Mononuclear cell (primary cell): Measurements from ENCODE around the gene ACSS1. TPM values are rescaled to one million over a fixed set of nuclear protein-coding genes. Genes with fewer than 3 reads are reported as not detected.

Experiments used
- H3K27me3 ChIP-seq: 2 replicates; pipeline ENCODE4 v1.6.0; 2011; ENCODE audit warnings: low read length, control low read depth; ENCODE audit not compliant: insufficient read depth
- H3K4me1 ChIP-seq: 2 replicates; pipeline ENCODE4 v1.5.1; 2011; ENCODE audit warnings: mild to moderate bottlenecking, low read length, control low read depth; ENCODE audit not compliant: insufficient read depth
- H3K4me3 ChIP-seq: 2 replicates; pipeline ENCODE4 v1.5.1; 2011; ENCODE audit warnings: mild to moderate bottlenecking, low read length, moderate library complexity
- H3K9me3 ChIP-seq: 2 replicates; pipeline ENCODE4 v1.5.1; 2011; ENCODE audit warnings: low read depth, mild to moderate bottlenecking, control low read depth, low read length
- total RNA-seq: library from RNA; depleted of rRNA; stranded (reverse); fragments of >200 nt; gene quantifications from one replicate; pipeline ENCODE4 v1.2.3, GENCODE V29; 2012

Gene ACSS1
- total RNA-seq, 1 donor: 8.0 TPM

DNA sequence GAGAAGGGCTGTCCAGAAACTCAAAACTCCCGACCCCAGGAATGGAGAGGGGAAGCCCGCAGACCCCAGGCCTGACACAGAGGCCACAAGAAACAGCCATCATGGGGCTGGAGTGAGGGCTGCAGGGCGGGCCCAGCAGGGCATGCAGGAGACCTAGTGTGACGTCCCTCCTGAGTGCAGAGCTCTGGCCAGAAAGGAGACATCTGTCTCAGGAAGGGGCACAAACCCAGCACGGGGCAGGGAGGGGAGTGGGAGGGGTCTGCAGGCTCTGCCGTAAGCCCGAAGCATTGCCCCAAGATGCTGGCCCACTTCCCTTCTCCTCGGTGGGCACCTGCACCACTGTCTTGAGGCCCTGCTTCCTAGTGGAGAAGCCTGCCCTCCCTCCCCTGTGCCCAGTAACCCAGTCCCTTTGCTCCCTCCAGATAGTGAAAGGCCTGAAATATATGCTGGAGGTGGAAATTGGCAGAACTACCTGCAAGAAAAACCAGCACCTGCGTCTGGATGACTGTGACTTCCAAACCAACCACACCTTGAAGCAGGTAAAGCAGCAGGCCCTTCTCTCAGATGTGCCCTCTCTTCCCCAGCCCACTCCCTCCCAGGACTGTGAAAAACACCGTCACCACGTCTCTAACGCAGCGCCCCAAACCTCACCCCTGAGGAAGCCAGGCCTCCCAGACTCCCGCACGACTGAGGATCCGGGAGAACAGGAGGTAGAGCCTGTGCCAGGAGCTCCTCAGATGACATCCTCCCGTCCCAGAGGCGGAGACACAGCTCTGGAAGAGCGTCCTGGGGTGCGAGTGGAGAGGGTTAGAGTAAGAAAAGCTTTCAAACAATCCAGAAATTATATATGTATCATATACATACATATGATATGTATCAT lies 99.2 kb downstream of the ACSS1 start:
- H3K4me1 ChIP-seq: peaks cover 67% of the 10 kb centered on the region

GRCh38 chr20:24957326-24958016 lies 100.5 kb downstream of the ACSS1 start:
- peaks cover 66% of the 10 kb centered on the region for H3K4me1 ChIP-seq
- H3K4me3 ChIP-seq: no peak overlapping the region
- no peaks in the 10 kb centered on the region for H3K27me3 ChIP-seq
- H3K9me3 ChIP-seq: no peaks in the 10 kb centered on the region

More for the DNA sequence above, 99.2 kb downstream of the ACSS1 start:
- Histone ChIP-seq H3K4me3 (no peak overlapping the region), H3K27me3 (no peaks in the 10 kb centered on the region), H3K9me3 (no peaks in the 10 kb centered on the region)

Other genes starting within 250 kb of the ACSS1 start
- gene CST7, start 108.9 kb downstream of the ACSS1 start, total RNA-seq: 48.1 TPM
- gene APMAP, start 65.4 kb downstream of the ACSS1 start, total RNA-seq: 34.2 TPM
- not detected for gene VSX1, start 24.0 kb upstream of the ACSS1 start, total RNA-seq
- 30.6 TPM for gene ENTPD6, start 137.6 kb upstream of the ACSS1 start, total RNA-seq
- 24.8 TPM for gene PYGB, start 189.9 kb upstream of the ACSS1 start, total RNA-seq